Activated naive CD8-positive, alpha-beta T cell treated with anti-CD3 and anti-CD28 coated beads, Interleukin-2, amount 10 ng/mL, durations not matched to agents 7 days and 5 days (primary cell): ENCODE results near the gene OR2S2. TPM values are rescaled to one million over a fixed set of nuclear protein-coding genes. Genes with fewer than 3 reads are reported as not detected.
A peak's percentile ranks its signal among the peaks of the same experiment; 100 is the strongest.

Experiments used
- ATAC-seq: fragments of 150-1000 bp; cut with Tn5 transposase; one replicate; pipeline ENCODE4 v1.10.0; 2021; ENCODE audit warnings: low read depth, moderate library complexity
- POLR2A ChIA-PET: fragments of 350-600 bp; sonication (Branson Sonifier 250); formaldehyde crosslinking; loops from one replicate; lab custom pipeline; 2021; ENCODE audit warnings: antibody characterized with exemption; lab: Charles Lee
- DNase-seq: peaks from one replicate; pipeline ENCODE4 v3.0.0; 2021
- H3K27ac Mint-ChIP-seq: one replicate; pipeline ENCODE4 v1.8.0; 2022; ENCODE audit warnings: mild to moderate bottlenecking, mixed read lengths
- H3K27me3 Mint-ChIP-seq: one replicate; pipeline ENCODE4 v1.8.0; 2022; ENCODE audit warnings: mild to moderate bottlenecking, moderate library complexity, mixed read lengths
- H3K36me3 Mint-ChIP-seq: one replicate; pipeline ENCODE4 v1.8.0; 2021; ENCODE audit warnings: mild to moderate bottlenecking, mixed read lengths
- H3K4me1 Mint-ChIP-seq: one replicate; pipeline ENCODE4 v1.8.0; 2021; ENCODE audit warnings: mixed read lengths
- H3K4me3 Mint-ChIP-seq: one replicate; pipeline ENCODE4 v1.8.0; 2022; ENCODE audit warnings: mild to moderate bottlenecking, moderate library complexity, mixed read lengths
- H3K9me3 Mint-ChIP-seq: one replicate; pipeline ENCODE4 v1.8.0; 2021; ENCODE audit warnings: mixed read lengths
- total RNA-seq, 2 experiments: library from RNA; stranded (reverse); gene quantifications; one replicate each; pipeline ENCODE4 v1.2.3, GENCODE V29; 2021

Gene OR2S2
- total RNA-seq, 2 experiments from 2014 or later = not detected

- no peaks in the 10 kb centered on the region for H3K9me3 Mint-ChIP-seq
- no peak overlapping the region for H3K4me3 Mint-ChIP-seq
- peaks cover 3% of the 10 kb centered on the region for H3K4me1 Mint-ChIP-seq
- DNase-seq (no peak), ATAC-seq (no peak)
- H3K27ac Mint-ChIP-seq = no peak overlapping the region
- POLR2A ChIA-PET = no interaction called here
- peaks cover 30% of the 10 kb centered on the region for H3K27me3 Mint-ChIP-seq
- no peaks in the 10 kb centered on the region for H3K36me3 Mint-ChIP-seq
Observed at GRCh38 chr9:35951736-35952135, 6.2 kb downstream of the OR2S2 start.

- H3K36me3 Mint-ChIP-seq = no peaks in the 10 kb centered on the region
- no peaks in the 10 kb centered on the region for H3K9me3 Mint-ChIP-seq
- no peak overlapping the region for H3K4me3 Mint-ChIP-seq
- peaks cover 4% of the 10 kb centered on the region for H3K4me1 Mint-ChIP-seq
- H3K27ac Mint-ChIP-seq = no peak overlapping the region
- POLR2A ChIA-PET = no interaction called here
- DNase-seq = no peak
- peaks cover 15% of the 10 kb centered on the region for H3K27me3 Mint-ChIP-seq
- no peak for ATAC-seq
Observed at GRCh38 chr9:35948901-35949318, 9.0 kb downstream of the OR2S2 start.

GRCh38 chr9:35948451-35948850, 9.5 kb downstream of the OR2S2 start:
- ATAC-seq (no peak), DNase-seq (no peak)
- Mint-ChIP-seq H3K9me3 (no peaks in the 10 kb centered on the region), H3K4me3 (no peak overlapping the region), H3K4me1 (peaks cover 4% of the 10 kb centered on the region), H3K27me3 (peaks cover 14% of the 10 kb centered on the region), H3K36me3 (no peaks in the 10 kb centered on the region), H3K27ac (no peak overlapping the region)
- POLR2A ChIA-PET = no interaction called here

GRCh38 chr9:35945341-35946018, 12.5 kb downstream of the OR2S2 start:
- peak; percentile 70 for DNase-seq

GRCh38 chr9:35944841-35945240, 13.1 kb downstream of the OR2S2 start:
- H3K27me3 Mint-ChIP-seq = peaks cover 3% of the 10 kb centered on the region
- DNase-seq (no peak), ATAC-seq (no peak)
- H3K4me1 Mint-ChIP-seq = peaks cover 22% of the 10 kb centered on the region
- H3K9me3 Mint-ChIP-seq = no peaks in the 10 kb centered on the region
- H3K27ac Mint-ChIP-seq = no peak overlapping the region
- POLR2A ChIA-PET = interaction anchor here (0.5 to 1.4 kb wide), 2 partner anchors 41 to 229 kb away, joined by 3 to 4 read pairs; no protein-coding TSS in a partner anchor
- no peaks in the 10 kb centered on the region for H3K36me3 Mint-ChIP-seq
- no peak overlapping the region for H3K4me3 Mint-ChIP-seq

More at GRCh38 chr9:35945341-35946018, 12.5 kb downstream of the OR2S2 start:
- H3K4me1 Mint-ChIP-seq = peaks cover 15% of the 10 kb centered on the region
- no peaks in the 10 kb centered on the region for H3K36me3 Mint-ChIP-seq
- peak; percentile 65 for ATAC-seq
- H3K9me3 Mint-ChIP-seq = no peaks in the 10 kb centered on the region
- H3K27me3 Mint-ChIP-seq = peaks cover 3% of the 10 kb centered on the region
- POLR2A ChIA-PET = interaction anchor here (0.6 to 1.4 kb wide), 2 partner anchors 13 to 42 kb away, joined by 3 to 4 read pairs; no protein-coding TSS in a partner anchor
- H3K4me3 Mint-ChIP-seq = no peak overlapping the region
- no peak overlapping the region for H3K27ac Mint-ChIP-seq

GRCh38 chr9:35944173-35944572, 13.8 kb downstream of the OR2S2 start:
- Mint-ChIP-seq H3K36me3 (no peaks in the 10 kb centered on the region), H3K27me3 (peaks cover 3% of the 10 kb centered on the region), H3K9me3 (no peaks in the 10 kb centered on the region), H3K27ac (no peak overlapping the region), H3K4me3 (no peak overlapping the region), H3K4me1 (peaks cover 24% of the 10 kb centered on the region)
- DNase-seq (no peak), ATAC-seq (no peak)
- POLR2A ChIA-PET = interaction anchor here (0.5 to 1.4 kb wide), 2 partner anchors 41 to 229 kb away, joined by 3 to 4 read pairs; no protein-coding TSS in a partner anchor

GRCh38 chr9:35942286-35942685, 15.7 kb downstream of the OR2S2 start:
- Mint-ChIP-seq H3K27me3 (no peaks in the 10 kb centered on the region), H3K36me3 (peaks cover 2% of the 10 kb centered on the region), H3K9me3 (peaks cover 2% of the 10 kb centered on the region), H3K4me3 (no peak overlapping the region), H3K27ac (no peak overlapping the region), H3K4me1 (peaks cover 33% of the 10 kb centered on the region)
- POLR2A ChIA-PET = no interaction called here
- DNase-seq (no peak), ATAC-seq (no peak)

- ATAC-seq = peak; percentile 89
- Mint-ChIP-seq H3K4me1 (peaks cover 35% of the 10 kb centered on the region), H3K27me3 (no peaks in the 10 kb centered on the region), H3K9me3 (peaks cover 8% of the 10 kb centered on the region), H3K27ac (peak overlapping the region; percentile 69), H3K36me3 (peaks cover 9% of the 10 kb centered on the region), H3K4me3 (peak overlapping the region; percentile 62)
- no peak for DNase-seq
- POLR2A ChIA-PET = interaction anchor here (1.4 kb wide), 1 partner anchor 23 kb away, joined by 3 read pairs; no protein-coding TSS in a partner anchor
Observed at GRCh38 chr9:35940458-35941407, 17.2 kb downstream of the OR2S2 start.

GRCh38 chr9:35939679-35940250, 18.2 kb downstream of the OR2S2 start:
- peaks cover 33% of the 10 kb centered on the region for H3K4me1 Mint-ChIP-seq
- H3K27me3 Mint-ChIP-seq = no peaks in the 10 kb centered on the region
- DNase-seq = no peak
- no peak overlapping the region for H3K4me3 Mint-ChIP-seq
- no peak for ATAC-seq
- peaks cover 8% of the 10 kb centered on the region for H3K9me3 Mint-ChIP-seq
- H3K36me3 Mint-ChIP-seq = peaks cover 10% of the 10 kb centered on the region
- no peak overlapping the region for H3K27ac Mint-ChIP-seq
- POLR2A ChIA-PET = interaction anchor here (1.4 kb wide), 1 partner anchor 22 kb away, joined by 3 read pairs; no protein-coding TSS in a partner anchor

GRCh38 chr9:35938474-35939356, 19.2 kb downstream of the OR2S2 start:
- Mint-ChIP-seq H3K27me3 (no peaks in the 10 kb centered on the region), H3K36me3 (peaks cover 10% of the 10 kb centered on the region), H3K9me3 (peaks cover 8% of the 10 kb centered on the region), H3K4me1 (peaks cover 34% of the 10 kb centered on the region), H3K27ac (no peak overlapping the region), H3K4me3 (no peak overlapping the region)
- DNase-seq (no peak), ATAC-seq (no peak)
- POLR2A ChIA-PET = interaction anchor here (0.7 kb wide), 1 partner anchor 44 kb away, joined by 3 read pairs; no protein-coding TSS in a partner anchor

- H3K27me3 Mint-ChIP-seq = no peaks in the 10 kb centered on the region
- DNase-seq (no peak), ATAC-seq (no peak)
- H3K27ac Mint-ChIP-seq = no peak overlapping the region
- H3K9me3 Mint-ChIP-seq = peaks cover 8% of the 10 kb centered on the region
- no peak overlapping the region for H3K4me3 Mint-ChIP-seq
- POLR2A ChIA-PET = no interaction called here
- peaks cover 10% of the 10 kb centered on the region for H3K36me3 Mint-ChIP-seq
- H3K4me1 Mint-ChIP-seq = peaks cover 44% of the 10 kb centered on the region
Observed at GRCh38 chr9:35937227-35937626, 20.7 kb downstream of the OR2S2 start.

GRCh38 chr9:35935755-35936509, 22.0 kb downstream of the OR2S2 start:
- no peak overlapping the region for H3K4me3 Mint-ChIP-seq
- POLR2A ChIA-PET = no interaction called here
- peaks cover 8% of the 10 kb centered on the region for H3K9me3 Mint-ChIP-seq
- H3K27me3 Mint-ChIP-seq = no peaks in the 10 kb centered on the region
- H3K27ac Mint-ChIP-seq = no peak overlapping the region
- DNase-seq = no peak
- H3K4me1 Mint-ChIP-seq = peaks cover 37% of the 10 kb centered on the region
- peaks cover 10% of the 10 kb centered on the region for H3K36me3 Mint-ChIP-seq
- no peak for ATAC-seq
